Colon (tissue), 2 donors: ENCODE data around the gene NPAS3.

Experiments
- FAIRE-seq: peaks from 2 replicates; lab custom pipeline; 2012; peaks lifted over from hg19 to GRCh38; lab: Jason Lieb, UNC
- donor health status: control.
- donor health status: control.

Gene NPAS3

DNA sequence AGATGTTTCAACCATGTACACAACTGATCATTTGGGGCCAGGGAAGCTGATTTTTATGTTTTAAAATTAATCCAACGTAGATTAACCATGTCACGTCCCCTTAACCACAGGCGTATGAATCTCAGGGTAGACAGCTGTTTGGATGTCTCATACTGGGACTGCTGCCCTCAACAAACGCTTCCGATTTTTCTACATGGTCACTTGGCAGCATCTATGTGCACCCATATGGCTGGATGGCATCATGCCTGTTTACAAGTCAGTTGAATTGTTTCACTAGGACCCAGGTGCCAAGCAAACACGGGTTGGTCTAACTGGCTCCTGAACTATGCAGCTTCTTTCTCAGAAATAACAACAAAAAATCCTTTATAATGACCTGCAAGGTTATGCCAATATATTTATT lies 393.8 kb downstream of the NPAS3 start:
- no peak for FAIRE-seq

- no peak for FAIRE-seq
Observed at GRCh38 chr14:33335366-33335765, 396.7 kb downstream of the NPAS3 start.

DNA sequence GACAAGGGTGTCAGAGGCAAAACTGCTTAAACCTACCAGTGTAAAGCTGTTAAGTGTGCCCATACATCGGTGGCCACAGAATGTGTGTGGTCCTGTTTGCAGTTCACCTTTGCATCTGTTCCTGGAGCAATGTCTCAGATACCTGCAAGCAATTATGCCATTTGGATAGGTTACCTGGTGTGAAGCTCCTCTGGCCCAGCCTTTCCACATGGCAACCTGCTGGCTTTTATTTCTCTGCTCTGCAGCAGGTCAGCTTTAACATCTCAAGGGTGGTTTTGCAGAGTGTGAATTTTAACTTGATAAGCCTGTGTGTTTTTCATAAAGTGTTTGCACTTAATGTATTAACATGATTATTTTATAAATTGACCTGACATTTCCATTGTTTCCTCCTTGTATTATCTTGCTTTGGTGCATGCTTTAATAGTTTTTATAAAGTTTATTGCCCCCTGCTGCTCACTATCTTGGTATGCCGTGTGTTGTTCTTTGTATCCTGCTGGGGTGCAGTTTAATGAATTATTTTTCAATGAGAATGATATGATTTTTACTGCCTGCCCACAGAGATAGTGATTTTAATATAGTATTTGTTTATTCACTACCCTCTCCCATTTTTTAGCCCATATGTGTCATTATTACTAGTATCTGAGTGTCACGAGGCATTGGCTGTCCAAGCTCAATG lies 403.8 kb downstream of the NPAS3 start:
- no peak for FAIRE-seq

DNA sequence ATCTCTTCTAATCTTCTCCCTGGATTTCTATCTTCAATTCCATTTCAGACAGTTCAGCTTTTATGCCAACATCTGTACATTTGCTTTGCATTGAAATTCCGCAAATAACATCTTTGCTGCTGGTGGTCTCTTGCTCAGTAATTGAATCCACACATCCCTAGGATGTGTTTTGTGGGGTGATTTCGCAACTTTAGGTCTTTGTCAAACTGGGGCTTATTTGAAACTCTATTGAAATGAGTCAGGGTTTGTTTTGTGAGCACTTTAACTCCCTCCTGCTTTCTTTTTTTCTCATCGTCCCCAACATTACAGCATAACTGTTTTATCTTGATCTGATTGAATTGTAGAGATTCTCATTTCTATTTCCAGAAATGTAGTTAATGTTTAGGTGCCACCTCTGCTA lies 404.3 kb downstream of the NPAS3 start:
- no peak for FAIRE-seq

GRCh38 chr14:33347796-33348195 lies 409.1 kb downstream of the NPAS3 start:
- no peak for FAIRE-seq

DNA sequence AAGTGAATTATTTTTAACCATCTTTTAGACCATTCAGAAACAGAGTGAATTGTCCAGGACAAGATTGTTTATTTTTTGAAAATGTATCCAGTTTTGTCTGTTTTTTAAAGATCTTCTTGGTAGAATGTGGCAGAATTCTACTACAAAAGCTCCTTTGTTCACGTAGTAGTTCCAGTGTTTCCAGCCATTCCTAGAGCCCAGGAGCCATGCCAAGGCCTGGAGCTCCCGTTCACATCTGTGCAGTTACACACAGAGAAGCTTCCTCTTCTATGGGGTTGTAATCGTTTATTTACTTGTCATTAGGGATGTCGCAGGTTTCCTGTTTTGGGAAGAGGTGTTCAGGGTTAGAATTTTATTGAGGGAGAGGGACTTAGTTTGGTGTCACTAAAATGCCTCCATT lies 409.8 kb downstream of the NPAS3 start:
- no peak for FAIRE-seq

GRCh38 chr14:33349871-33350270 lies 411.2 kb downstream of the NPAS3 start:
- FAIRE-seq: no peak

- no peak for FAIRE-seq
Observed at GRCh38 chr14:33350366-33350990, 411.8 kb downstream of the NPAS3 start.

- no peak for FAIRE-seq
Observed at GRCh38 chr14:33352821-33353220, 414.1 kb downstream of the NPAS3 start.

DNA sequence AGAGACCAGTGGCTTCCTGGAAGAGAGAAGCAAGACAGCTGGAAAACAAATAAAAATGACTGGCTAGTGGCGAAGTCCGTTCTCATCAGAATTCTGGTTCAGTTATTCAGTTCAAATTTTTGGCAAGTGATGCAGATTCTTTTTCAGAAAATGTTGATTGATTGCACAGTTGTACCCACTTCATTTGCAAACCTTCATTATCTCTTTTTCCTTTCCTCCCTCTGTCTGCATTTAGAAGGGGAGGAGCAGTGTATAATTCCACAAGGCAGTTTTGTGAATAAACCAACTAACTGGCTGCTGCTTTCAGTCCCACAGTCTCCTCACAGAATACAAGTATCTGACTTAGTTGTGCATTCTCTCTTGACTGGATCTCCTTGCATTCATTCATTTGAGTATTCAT lies 417.5 kb downstream of the NPAS3 start:
- no peak for FAIRE-seq

DNA sequence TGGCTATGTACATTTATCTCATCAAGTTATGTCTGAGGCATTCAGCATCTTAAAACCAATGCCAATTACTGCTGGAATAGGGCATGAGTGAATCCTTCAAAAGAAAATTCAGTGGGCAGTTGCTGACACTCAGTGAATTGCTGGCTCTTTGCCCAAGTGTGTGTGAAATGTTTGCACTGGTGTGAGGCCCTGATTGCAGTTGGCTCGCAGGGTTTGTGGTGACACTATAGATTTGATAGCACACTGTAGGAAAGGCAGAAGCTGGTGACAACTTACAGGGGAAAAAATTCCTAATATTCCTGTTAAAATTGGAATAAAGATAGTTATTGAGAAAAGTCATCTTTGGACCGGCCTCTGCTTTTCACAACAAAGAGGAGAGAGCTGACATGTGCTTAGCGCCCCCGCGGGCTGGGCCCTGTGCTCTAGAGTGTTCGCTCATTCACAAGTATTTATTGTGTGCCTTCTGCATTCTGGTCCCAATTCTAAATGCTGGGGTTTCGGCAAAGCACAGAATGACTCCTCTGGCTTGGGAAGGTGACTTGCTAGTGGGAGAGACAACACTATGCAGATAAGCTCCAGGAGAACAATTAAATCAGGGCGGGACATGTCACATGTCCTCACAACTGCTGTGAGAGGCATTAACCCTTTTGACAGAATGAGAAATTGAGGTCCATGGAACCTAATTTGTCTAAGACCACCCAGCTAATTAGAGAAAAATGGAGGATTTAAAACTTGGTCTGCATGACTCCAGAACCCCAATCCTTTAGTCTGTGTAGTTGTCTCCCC lies 418.7 kb downstream of the NPAS3 start:
- no peak for FAIRE-seq

GRCh38 chr14:33359288-33359881 lies 420.7 kb downstream of the NPAS3 start:
- no peak for FAIRE-seq

DNA sequence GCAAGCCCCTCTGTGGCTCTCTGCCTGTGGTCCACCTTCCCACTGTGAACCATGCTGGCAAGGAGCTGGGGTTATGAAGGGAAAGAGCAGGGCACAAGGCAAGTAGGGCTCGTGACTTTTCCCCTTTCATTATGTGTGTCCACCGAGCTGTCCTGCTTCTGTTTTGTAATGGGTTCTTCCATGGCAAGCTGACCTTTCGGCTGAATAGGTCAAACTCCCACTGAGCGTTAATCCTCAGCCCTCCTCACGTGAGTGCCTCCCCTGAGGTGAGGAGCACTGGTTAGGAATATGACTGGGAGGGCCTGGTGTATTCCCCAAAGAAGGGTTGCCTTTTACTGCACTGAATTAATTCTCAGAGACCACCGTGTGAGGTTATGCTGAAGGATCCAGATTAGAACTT lies 424.3 kb downstream of the NPAS3 start:
- FAIRE-seq: no peak

GRCh38 chr14:33363682-33364081 lies 425.0 kb downstream of the NPAS3 start:
- FAIRE-seq: no peak

- no peak for FAIRE-seq
Observed at GRCh38 chr14:33364466-33364865, 425.8 kb downstream of the NPAS3 start.

GRCh38 chr14:33369041-33369440 lies 430.4 kb downstream of the NPAS3 start:
- no peak for FAIRE-seq

DNA sequence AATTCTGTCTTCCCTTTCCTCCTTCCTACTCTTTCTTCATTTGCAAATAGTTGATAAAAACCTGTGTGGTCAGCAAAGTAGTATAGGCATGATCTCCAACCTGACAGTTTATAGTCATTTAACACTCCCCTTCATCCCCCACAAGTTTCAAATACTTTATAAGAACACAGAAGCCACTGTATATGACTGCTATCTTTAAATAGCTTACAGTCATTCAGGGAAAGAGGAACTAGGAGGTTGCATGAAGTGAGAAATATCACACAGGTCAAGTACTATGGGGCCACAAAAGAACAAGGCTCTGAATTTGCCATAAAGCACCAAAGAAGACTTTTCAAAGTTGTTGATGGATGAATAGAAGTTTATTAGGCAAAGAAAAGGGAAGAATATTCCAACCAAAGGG lies 431.3 kb downstream of the NPAS3 start:
- FAIRE-seq: no peak

DNA sequence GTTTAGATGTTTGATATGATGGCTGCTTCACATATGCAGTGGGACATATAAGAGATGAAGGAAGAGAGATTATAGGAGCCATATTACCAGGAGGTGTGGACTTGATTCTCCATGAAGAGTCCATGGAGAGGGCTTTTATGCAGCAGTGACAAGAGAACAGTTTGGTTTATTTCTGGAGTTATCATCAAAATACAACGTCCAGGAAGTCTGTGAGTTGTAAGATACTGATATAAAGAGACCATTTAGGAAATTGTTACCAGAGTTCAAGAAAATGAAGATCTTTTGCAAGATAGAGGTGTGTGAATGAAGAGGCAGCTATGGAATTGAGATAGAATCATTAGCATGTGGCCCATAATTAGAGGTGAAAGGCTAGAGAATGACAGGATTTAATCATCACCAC lies 431.7 kb downstream of the NPAS3 start:
- no peak for FAIRE-seq

DNA sequence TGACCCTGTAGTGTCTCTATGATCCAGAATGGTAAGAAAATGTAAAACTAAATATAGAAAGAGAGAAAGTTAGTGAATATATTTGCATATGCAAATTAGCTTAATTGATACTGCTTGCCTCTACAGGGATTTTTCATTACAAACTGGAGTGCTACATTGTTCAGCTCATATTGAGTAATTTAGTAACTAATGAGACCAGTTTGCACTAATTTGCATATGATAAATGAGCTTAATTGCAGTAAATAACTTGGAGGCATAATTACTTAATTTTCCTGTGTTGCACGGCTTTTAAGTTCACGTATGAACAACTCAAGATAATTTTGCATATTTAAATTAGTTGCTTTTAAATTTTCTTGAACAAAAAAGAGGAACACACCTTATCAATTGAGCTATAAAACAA lies 436.5 kb downstream of the NPAS3 start:
- FAIRE-seq: no peak

DNA sequence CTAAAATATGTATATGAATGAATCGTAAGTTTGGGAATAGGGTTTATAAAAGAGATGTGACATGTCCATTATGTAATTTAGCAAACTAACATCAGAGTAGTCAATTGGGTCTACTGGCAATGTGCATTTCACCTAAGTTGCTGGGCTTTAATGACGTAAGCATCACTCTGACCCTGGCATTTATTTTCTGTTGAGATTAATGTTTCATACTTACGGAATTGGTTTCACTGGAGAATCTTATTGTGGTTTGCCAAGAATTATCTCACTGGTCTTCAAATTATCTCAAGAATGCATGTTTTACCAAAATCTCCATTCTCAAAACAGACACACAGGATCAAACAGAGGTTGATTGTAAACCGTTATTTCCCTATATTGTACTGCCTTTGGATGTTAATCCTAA lies 437.1 kb downstream of the NPAS3 start:
- no peak for FAIRE-seq

- FAIRE-seq: no peak
Observed at GRCh38 chr14:33376510-33376909, 437.8 kb downstream of the NPAS3 start.

GRCh38 chr14:33377596-33378390 lies 439.1 kb downstream of the NPAS3 start:
- no peak for FAIRE-seq
